ENCODE data around the gene TNS3. TPM values are rescaled to one million over a fixed set of nuclear protein-coding genes. Genes with fewer than 3 reads are reported as not detected.

TNS3 gene
- total and polyA plus RNA-seq, 2 donors (not counting 3 experiments of a cell fraction or from before 2014, with no cell fraction given), result 10.4 to 45.1 TPM

- H3K4me3 ChIP-seq (replicated peaks in 1 of 3; ENCODE audit: insufficient read depth in 1 of 3, low read depth in 1 of 3, low read length in 3 of 3), result no peak overlapping the region
- no peaks in the 10 kb centered on the region for H4K20me1 ChIP-seq (replicated peaks; ENCODE audit: control insufficient read depth, extremely low read depth, insufficient read depth, low read length)
- H3K9me1 ChIP-seq (replicated peaks; ENCODE audit: control insufficient read depth, extremely low read depth, insufficient read depth, low read length), result no peaks in the 10 kb centered on the region
- H3K9me3 ChIP-seq (replicated peaks; ENCODE audit: control insufficient read depth, insufficient read depth, low read length), result no peaks in the 10 kb centered on the region
- CTCF ChIA-PET, result interaction anchor here (1.4 kb wide), 1 partner anchor 78 kb away, joined by 4 read pairs; no protein-coding TSS in a partner anchor
- no peak overlapping the region for H3K4me2 ChIP-seq (ENCODE audit: insufficient read depth, low read length)
- POLR2A ChIA-PET, result no interaction called here
- H3K4me1 ChIP-seq (ENCODE audit: control insufficient read depth, extremely low read depth, insufficient read depth, low read length), result no peaks in the 10 kb centered on the region
- DNase-seq (ENCODE audit: low read depth, low spot score) (no peak), FAIRE-seq (no peak)
- dilution Hi-C loops (cut with MboI; ENCODE audit: extremely low pct_ligation_motif_present, low sequenced_read_pairs), result no loop called here
- H3K36me3 ChIP-seq (ENCODE audit: control insufficient read depth in 2 of 2, extremely low read depth in 1 of 2, insufficient read depth in 2 of 2, low read length in 2 of 2), result no peaks in the 10 kb centered on the region
- TF ChIP-seq MYC (IDR thresholded peaks at IDR 0.05; ENCODE audit: low read depth, low read length) (no peak), JUN (IDR thresholded peaks at IDR 0.05; ENCODE audit: borderline replicate concordance, insufficient read depth, insufficient read length, low read depth) (no peak), GATA2 (IDR thresholded peaks at IDR 0.05; ENCODE audit: insufficient read depth, insufficient read length, low read depth, low read length) (no peak), EZH2 (IDR thresholded peaks at IDR 0.05; ENCODE audit: borderline replicate concordance, low read depth, low read length, severe bottlenecking) (no peak), POLR2AphosphoS5 (IDR thresholded peaks at IDR 0.05; ENCODE audit: insufficient read depth, low read depth, low read length) (no peak), POLR2A (IDR thresholded peaks at IDR 0.05; ENCODE audit: low read depth, low read length) (no peak), FOS (IDR thresholded peaks at IDR 0.05; ENCODE audit: borderline replicate concordance, insufficient read depth, low read length) (no peak), MAX (IDR thresholded peaks at IDR 0.05; ENCODE audit: insufficient read depth, insufficient read length) (no peak)
- TF ChIP-seq, protein P1, sequence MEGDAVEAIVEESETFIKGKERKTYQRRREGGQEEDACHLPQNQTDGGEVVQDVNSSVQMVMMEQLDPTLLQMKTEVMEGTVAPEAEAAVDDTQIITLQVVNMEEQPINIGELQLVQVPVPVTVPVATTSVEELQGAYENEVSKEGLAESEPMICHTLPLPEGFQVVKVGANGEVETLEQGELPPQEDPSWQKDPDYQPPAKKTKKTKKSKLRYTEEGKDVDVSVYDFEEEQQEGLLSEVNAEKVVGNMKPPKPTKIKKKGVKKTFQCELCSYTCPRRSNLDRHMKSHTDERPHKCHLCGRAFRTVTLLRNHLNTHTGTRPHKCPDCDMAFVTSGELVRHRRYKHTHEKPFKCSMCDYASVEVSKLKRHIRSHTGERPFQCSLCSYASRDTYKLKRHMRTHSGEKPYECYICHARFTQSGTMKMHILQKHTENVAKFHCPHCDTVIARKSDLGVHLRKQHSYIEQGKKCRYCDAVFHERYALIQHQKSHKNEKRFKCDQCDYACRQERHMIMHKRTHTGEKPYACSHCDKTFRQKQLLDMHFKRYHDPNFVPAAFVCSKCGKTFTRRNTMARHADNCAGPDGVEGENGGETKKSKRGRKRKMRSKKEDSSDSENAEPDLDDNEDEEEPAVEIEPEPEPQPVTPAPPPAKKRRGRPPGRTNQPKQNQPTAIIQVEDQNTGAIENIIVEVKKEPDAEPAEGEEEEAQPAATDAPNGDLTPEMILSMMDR (IDR thresholded peaks at IDR 0.05; ENCODE audit: extremely low read depth in 1 of 2, insufficient read depth in 1 of 2, low read depth in 1 of 2, low read length in 2 of 2), result no peak
- intact Hi-C loops (cut with micrococcal nuclease), result no loop called here
- H3K27me3 ChIP-seq (ENCODE audit: control insufficient read depth in 2 of 2, insufficient read depth in 2 of 2, low read length in 2 of 2), result no peaks in the 10 kb centered on the region
- no peak overlapping the region for H3K27ac ChIP-seq (ENCODE audit: insufficient read depth, low read depth, low read length)
- H3K79me2 ChIP-seq (ENCODE audit: control insufficient read depth, insufficient read depth, low read length), result no peaks in the 10 kb centered on the region
- H2AFZ ChIP-seq (ENCODE audit: low read depth, low read length), result no peak overlapping the region
- H3K9ac ChIP-seq (replicated peaks; ENCODE audit: extremely low read depth, insufficient read depth, low read length), result no peak overlapping the region
- no TSS peak for BruUV-seq (replicated peaks)
These were observed 68.1 kb downstream of the TNS3 start for GRCh38 chr7:47513741-47514241.

Measured in endothelial cell of umbilical vein (primary cell).